Astrocyte (in vitro differentiated cells and primary cell): Measurements from ENCODE around the gene TMEM87A.

Source experiments
- CTCF ChIP-seq: IDR thresholded peaks from 2 replicates; pipeline ENCODE4 v1.5.1; 2011; ENCODE audit warnings: low read depth, mild to moderate bottlenecking, inconsistent platforms, low read length, moderate library complexity; ENCODE audit not compliant: insufficient read depth
- EZH2 ChIP-seq: IDR thresholded peaks from 2 replicates; pipeline ENCODE4 v1.6.1; 2012; ENCODE audit warnings: mild to moderate bottlenecking, low read length, inconsistent platforms; ENCODE audit not compliant: insufficient read depth

DNA sequence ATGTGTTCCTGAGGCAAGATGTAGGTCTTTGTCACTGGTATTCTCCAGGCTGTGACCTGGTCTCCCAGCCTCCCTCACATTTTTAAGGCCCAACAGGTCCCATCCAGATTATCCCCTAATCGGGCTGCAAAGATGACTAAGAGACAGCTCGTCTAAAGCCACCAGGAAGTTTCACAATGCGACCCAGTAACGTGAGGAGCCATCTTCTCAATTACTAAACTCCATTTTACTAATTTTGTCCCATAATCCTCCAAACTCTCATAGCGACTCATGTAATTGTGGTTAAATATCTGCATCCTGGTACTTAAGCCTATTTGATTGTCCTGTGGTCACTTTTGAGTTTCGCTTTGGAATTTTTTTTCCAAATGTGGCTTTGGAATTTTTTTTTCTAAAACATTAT, 108.1 kb downstream of the TMEM87A start:
- no peak for TF ChIP-seq EZH2
- TF ChIP-seq CTCF, result no peak
